ENCODE data around the gene GPN2.

GPN2 gene

GRCh38 chr1:26889551-26890466 lies at the start of gene GPN2:
GPN2 (minus strand) TSS chr1:26890283; CDS start chr1:26890096, 187 bp downstream.
- ATAC-seq (peak; percentile 97), DNase-seq (peak; percentile 84)

GRCh38 chr1:26938659-26939025 lies 48.6 kb upstream of the GPN2 start:
- DNase-seq = no peak
- no peak for ATAC-seq

GRCh38 chr1:26938004-26938658 lies 48.0 kb upstream of the GPN2 start:
- ATAC-seq = peak; percentile 32
- DNase-seq = no peak

GRCh38 chr1:26936823-26937222 lies 46.7 kb upstream of the GPN2 start:
- ATAC-seq (no peak), DNase-seq (no peak)

GRCh38 chr1:26932531-26932930 lies 42.4 kb upstream of the GPN2 start:
- DNase-seq (no peak), ATAC-seq (no peak)

- DNase-seq (no peak), ATAC-seq (no peak)
These were observed 33.6 kb upstream of the GPN2 start for GRCh38 chr1:26923711-26924110.

GRCh38 chr1:26922901-26923300 lies 32.8 kb upstream of the GPN2 start:
- DNase-seq (no peak), ATAC-seq (no peak)

- ATAC-seq (no peak), DNase-seq (no peak)
These were observed 32.3 kb upstream of the GPN2 start for GRCh38 chr1:26922431-26922729.

GRCh38 chr1:26921540-26922430 lies 31.7 kb upstream of the GPN2 start, which contains the start of gene NUDC:
NUDC (plus strand) TSS chr1:26921743; CDS start chr1:26921849, 106 bp downstream.
- peak; percentile 96 for DNase-seq

GRCh38 chr1:26921126-26921539 lies 31.1 kb upstream of the GPN2 start:
- DNase-seq = no peak
- ATAC-seq = peak; percentile 71

More at GRCh38 chr1:26921540-26922430, 31.7 kb upstream of the GPN2 start, which contains the start of gene NUDC:
- peak; percentile 95 for ATAC-seq

- DNase-seq (no peak), ATAC-seq (no peak)
These were observed 25.2 kb upstream of the GPN2 start for GRCh38 chr1:26915204-26915842.

GRCh38 chr1:26913754-26914619 lies 23.9 kb upstream of the GPN2 start, which contains the start of gene NR0B2:
NR0B2 (minus strand) TSS chr1:26913975; CDS start chr1:26913940, 35 bp downstream.
- DNase-seq (no peak), ATAC-seq (no peak)

- no peak for DNase-seq
- no peak for ATAC-seq
These were observed 23.3 kb upstream of the GPN2 start for GRCh38 chr1:26913389-26913753.

- DNase-seq = no peak
- no peak for ATAC-seq
These were observed 22.0 kb upstream of the GPN2 start for GRCh38 chr1:26912147-26912490.

GRCh38 chr1:26911399-26912146 lies 21.5 kb upstream of the GPN2 start:
- DNase-seq = no peak
- no peak for ATAC-seq

- no peak for ATAC-seq
- DNase-seq = no peak
These were observed 20.5 kb upstream of the GPN2 start for GRCh38 chr1:26910343-26911160.

GRCh38 chr1:26909951-26910342 lies 19.9 kb upstream of the GPN2 start:
- DNase-seq = no peak

GRCh38 chr1:26907071-26907917 lies 17.2 kb upstream of the GPN2 start:
- ATAC-seq (no peak), DNase-seq (no peak)

More at GRCh38 chr1:26909951-26910342, 19.9 kb upstream of the GPN2 start:
- no peak for ATAC-seq

Data from stimulated activated naive CD8-positive, alpha-beta T cell treated with anti-CD3 and anti-CD28 coated beads, Interleukin-15, Interleukin-2, amounts not matched to agents 100 U/mL and 50 U/mL, for 24 hours (primary cell).